GM12878 (cell line): ENCODE data around the gene CYP2C8. TPM values are rescaled to one million over a fixed set of nuclear protein-coding genes. Genes with fewer than 3 reads are reported as not detected.

Source experiments
- ATAC-seq: fragments of 200-7000 bp; cut with Tn5 transposase; 3 replicates; pipeline ENCODE4 v1.9.1; 2020; ENCODE audit warnings: mild to moderate bottlenecking, moderate library complexity
- BruUV-seq: library from RNA; stranded (reverse); fragments of 400-500 nt; replicated peaks from 2 replicates; lab custom pipeline; 2021; lab: Mats Ljungman, UMichigan
- CTCF ChIA-PET: fragments of 300-600 bp; sonication (Branson Sonifier 250); formaldehyde crosslinking; extraction: SDS; loops from one replicate; lab custom pipeline; 2021; ENCODE audit warnings: inconsistent platforms; lab: Yijun Ruan, JAX
- POLR2A ChIA-PET: fragments of 350-600 bp; formaldehyde crosslinking; extraction: SDS; loops from one replicate; lab custom pipeline; 2021; ENCODE audit warnings: inconsistent platforms; lab: Charles Lee
- RAD21 ChIA-PET: fragments of 300-600 bp; sonication (Branson Sonifier 250); formaldehyde crosslinking; loops from one replicate; lab custom pipeline; 2023; ENCODE audit warnings: antibody characterized with exemption; ENCODE audit not compliant: unreplicated experiment; lab: Charles Lee
- SMC1A ChIA-PET: fragments of 300-600 bp; sonication (Branson Sonifier 250); formaldehyde crosslinking; loops from one replicate; lab custom pipeline; 2023; ENCODE audit not compliant: unreplicated experiment, uncharacterized antibody; lab: Charles Lee
- DNase-seq: peaks from one replicate; pipeline ENCODE4 v3.0.0-alpha.2; 2011; ENCODE audit warnings: low read depth, low spot score
- FAIRE-seq: peaks from 3 replicates; lab custom pipeline; 2011; peaks lifted over from hg19 to GRCh38; lab: Jason Lieb, UNC
- H2AFZ ChIP-seq: 2 replicates; pipeline ENCODE4 v1.6.0; 2011; ENCODE audit warnings: low read depth, low read length, control low read depth; ENCODE audit not compliant: control insufficient read depth
- H3K27ac ChIP-seq: 2 replicates; pipeline ENCODE4 v1.5.1; 2011; ENCODE audit warnings: control low read depth; ENCODE audit not compliant: control insufficient read depth, insufficient read depth
- H3K27me3 ChIP-seq, 2 experiments: replicated peaks in 1 of 2; 2 replicates each; pipeline versions ENCODE4 v1.6.0 to v1.6.1; 2011; ENCODE audit warnings: low read length in 1 of 2; ENCODE audit not compliant: control insufficient read depth in 2 of 2, insufficient read depth in 2 of 2
- H3K36me3 ChIP-seq, 2 experiments: 2 replicates each; pipeline ENCODE4 v1.5.1; 2011; ENCODE audit warnings: low read length in 1 of 2; ENCODE audit not compliant: control insufficient read depth in 2 of 2, insufficient read depth in 2 of 2
- H3K4me1 ChIP-seq: 2 replicates; pipeline ENCODE4 v1.6.1; 2011; ENCODE audit warnings: mild to moderate bottlenecking, low read length, moderate library complexity, mixed read lengths; ENCODE audit not compliant: control insufficient read depth, insufficient read depth
- H3K4me2 ChIP-seq: 2 replicates; pipeline ENCODE4 v1.6.0; 2011; ENCODE audit warnings: control low read depth; ENCODE audit not compliant: control insufficient read depth, insufficient read depth
- H3K4me3 ChIP-seq: fragments of 200-600 bp; sonication (generic); 2 replicates; pipeline ENCODE4 v1.5.1; 2016
- H3K79me2 ChIP-seq: 2 replicates; pipeline ENCODE4 v1.6.0; 2011; ENCODE audit warnings: low read length; ENCODE audit not compliant: control insufficient read depth, insufficient read depth
- H3K9ac ChIP-seq: 2 replicates; pipeline ENCODE4 v1.8.0; 2011; ENCODE audit warnings: low read length, control low read depth, mixed read lengths; ENCODE audit not compliant: control insufficient read depth, insufficient read depth
- H3K9me3 ChIP-seq: replicated peaks from 3 replicates; pipeline ENCODE4 v1.5.1; 2011; ENCODE audit warnings: mild to moderate bottlenecking, low read length; ENCODE audit not compliant: control insufficient read depth, insufficient read depth
- H4K20me1 ChIP-seq: 2 replicates; pipeline ENCODE4 v1.6.0; 2011; ENCODE audit not compliant: control insufficient read depth, insufficient read depth
- ASH2L ChIP-seq: fragments of 300-600, 200-600 bp; sonication (generic); IDR thresholded peaks from 2 replicates; pipeline ENCODE4 v1.6.1; 2017; ENCODE audit warnings: low read depth, mild to moderate bottlenecking, borderline replicate concordance
- BMI1 ChIP-seq: fragments of 450-650 bp; IDR thresholded peaks from 2 replicates; pipeline ENCODE4 v1.6.1; 2016; ENCODE audit warnings: mild to moderate bottlenecking, moderate library complexity, borderline replicate concordance
- CBX5 ChIP-seq: sonication (generic); IDR thresholded peaks from 2 replicates; pipeline ENCODE4 v1.6.1; 2016; ENCODE audit warnings: low read depth, moderate library complexity, mild to moderate bottlenecking, inconsistent platforms
- FOS ChIP-seq: IDR thresholded peaks from 3 replicates; pipeline ENCODE4 v1.6.1; 2011; ENCODE audit warnings: borderline replicate concordance; ENCODE audit not compliant: insufficient read length; ENCODE audit errors: extremely low read depth
- IKZF1 ChIP-seq: fragments of 450-650 bp; conservative IDR thresholded peaks from 2 replicates; pipeline ENCODE4 v1.6.1; 2017; ENCODE audit warnings: antibody characterized with exemption, mild to moderate bottlenecking
- NBN ChIP-seq: fragments of 450-650 bp; IDR thresholded peaks from 2 replicates; pipeline ENCODE4 v1.6.1; 2016
- RB1 ChIP-seq: fragments of 450-650 bp; formaldehyde crosslinking; IDR thresholded peaks from 2 replicates; pipeline ENCODE4 v1.6.1; 2017; ENCODE audit warnings: mild to moderate bottlenecking, borderline replicate concordance
- RBBP5 ChIP-seq: fragments of 200-600 bp; sonication (generic); conservative IDR thresholded peaks from 2 replicates; pipeline ENCODE4 v1.6.1; 2016
- WRNIP1 ChIP-seq: IDR thresholded peaks from 2 replicates; pipeline ENCODE4 v1.6.1; 2011; ENCODE audit warnings: low read depth, low read length, improper control_type of control experiment, borderline replicate concordance
- ZSCAN29 ChIP-seq: fragments of 450-650 bp; IDR thresholded peaks from 2 replicates; pipeline ENCODE4 v1.6.1; 2017; ENCODE audit warnings: mild to moderate bottlenecking, moderate library complexity
- WGBS: methylation state at CpG from one replicate; pipeline ENCODE4 v1.1.6; 2016; ENCODE audit warnings: low lambda C conversion rate; ENCODE audit not compliant: insufficient replicate concordance, insufficient coverage; ENCODE audit errors: missing lambda C conversion rate; 5-methylcytosine and 5-hydroxymethylcytosine counted together
- in situ Hi-C: fragments of 300-500 bp; cut with MboI; formaldehyde crosslinking; loops from 9 replicates; pipeline ENCODE4 v1.14.3; 2018; ENCODE audit warnings: mixed read lengths
- intact Hi-C: fragments of 100-400 bp; cut with micrococcal nuclease; formaldehyde crosslinking; loops from one replicate; pipeline ENCODE4 v1.14.2; 2022; ENCODE audit not compliant: unreplicated experiment
- polyA plus RNA-seq, 11 experiments: library from polyadenylated mRNA; depleted of rRNA in 4 of 11; unstranded in 6 of 11; stranded (reverse) in 5 of 11; fragments of >200 nt; fragmentation: Nextera tagmentation in 4 of 11; fragmentation: Illumina TruSeq in 1 of 11; extraction: Ambion mirVana in 4 of 11; extraction: Trizol in 1 of 11; gene quantifications; 1 replicate in 1 of 11; 2 replicates in 10 of 11; pipeline versions ENCODE4 v1.2.1 to v1.2.3, GENCODE V29; 2011 to 2016; ENCODE audit warnings: inconsistent platforms in 2 of 11, missing spikeins in 2 of 11, low read depth in 1 of 11
- total RNA-seq, 4 experiments: library from RNA; depleted of rRNA in 3 of 4; stranded (reverse); fragments of >200 nt in 3 of 4; fragmentation: Illumina TruSeq in 1 of 4; extraction: Trizol in 1 of 4; gene quantifications; 2 replicates each; pipeline versions ENCODE4 v1.2.1 to v1.2.3, GENCODE V29; 2013 to 2021
- TF ChIP-seq, protein P1 (sequence below): IDR thresholded peaks from 2 replicates; pipeline ENCODE4 v1.6.1; 2011; ENCODE audit warnings: low read depth, mild to moderate bottlenecking, low read length, moderate library complexity, borderline replicate concordance; ENCODE audit errors: extremely low read depth
- TF ChIP-seq, protein P2 (sequence below): fragments of 450-650 bp; IDR thresholded peaks from 2 replicates; pipeline ENCODE4 v1.6.1; 2017; ENCODE audit warnings: borderline replicate concordance
- TF ChIP-seq, protein P3 (sequence below): fragments of 450-650 bp; IDR thresholded peaks from 2 replicates; pipeline ENCODE4 v1.6.1; 2017; ENCODE audit warnings: low read depth, mild to moderate bottlenecking, moderate library complexity

The CYP2C8 gene
- total and polyA plus RNA-seq, 10 of the 15 experiments (the other 5 are each of a cell fraction or from before 2014, with no cell fraction given) = 0.10 to 0.82 (median 0.36) TPM; not detected in 2

DNA sequence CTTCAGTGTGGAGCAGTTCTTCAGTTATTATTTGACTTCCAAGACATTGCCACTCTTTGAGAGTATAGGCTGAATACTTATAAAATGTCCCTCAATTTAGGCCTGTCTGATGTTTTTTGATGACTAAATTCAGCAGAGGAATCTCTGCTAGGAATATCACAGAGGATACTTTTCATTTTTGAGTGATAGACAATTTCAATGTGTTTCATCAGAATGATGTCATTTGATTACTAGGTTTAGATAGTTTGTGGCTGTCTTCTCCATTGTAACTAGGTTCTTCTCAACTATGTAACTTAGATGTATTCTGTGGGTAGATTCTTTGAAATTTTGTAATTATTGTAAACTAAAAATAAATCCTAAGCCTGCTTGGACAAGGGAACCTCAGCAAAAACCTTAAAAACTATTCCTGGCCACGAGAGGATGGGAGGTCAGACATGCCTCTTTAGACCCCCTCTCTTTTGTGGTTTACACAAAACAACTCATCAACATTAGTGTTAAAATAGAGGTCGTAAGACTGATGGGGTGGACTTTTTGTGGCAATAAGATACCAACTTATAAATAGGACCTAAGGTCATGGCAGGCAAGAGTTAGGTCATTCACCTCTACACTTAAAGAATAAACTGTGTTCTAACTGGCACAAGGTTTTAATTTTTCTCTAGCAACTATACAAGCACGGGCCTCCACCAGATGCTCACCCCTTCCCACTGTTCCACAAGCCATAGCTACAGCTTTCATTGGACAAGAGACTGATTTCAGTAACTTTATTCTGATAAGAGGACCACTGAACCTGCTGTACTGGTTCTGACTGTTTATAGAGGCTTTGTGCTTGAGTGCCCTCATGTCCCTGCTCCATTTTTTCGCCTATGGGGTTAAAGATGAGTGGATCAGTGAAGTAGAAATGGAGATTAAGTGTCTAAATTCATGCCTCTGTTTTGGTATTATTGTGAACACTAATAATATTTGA is 33.7 kb downstream of the CYP2C8 start:
- Histone ChIP-seq H3K27ac (no peak overlapping the region), H3K4me1 (no peaks in the 10 kb centered on the region), H3K9ac (no peak overlapping the region), H2AFZ (no peak overlapping the region), H3K4me2 (no peak overlapping the region)
- ChIA-PET POLR2A (no interaction called here), RAD21 (no interaction called here), SMC1A (no interaction called here)
- FAIRE-seq = no peak
- no TSS peak for BruUV-seq
- TF ChIP-seq FOS = no peak
- TF ChIP-seq RBBP5 = no peak
- TF ChIP-seq, all 136 proteins: peak for 0
- Histone ChIP-seq H3K36me3 (no peaks in the 10 kb centered on the region), H3K79me2 (no peaks in the 10 kb centered on the region), H3K27me3 (peaks cover 0 to 2% of the 10 kb centered on the region in 2 experiments; a peak in 2 of 4 replicates), H3K9me3 (no peaks in the 10 kb centered on the region), H4K20me1 (no peaks in the 10 kb centered on the region), H3K4me3 (no peak overlapping the region)
- DNase-seq (no peak), ATAC-seq (no peak)
- 1% methylated on average over 4 of the region's 4 CpGs for WGBS
- intact Hi-C loops (no loop called here), in situ Hi-C loops (no loop called here)
- CTCF ChIA-PET = no interaction called here

DNA sequence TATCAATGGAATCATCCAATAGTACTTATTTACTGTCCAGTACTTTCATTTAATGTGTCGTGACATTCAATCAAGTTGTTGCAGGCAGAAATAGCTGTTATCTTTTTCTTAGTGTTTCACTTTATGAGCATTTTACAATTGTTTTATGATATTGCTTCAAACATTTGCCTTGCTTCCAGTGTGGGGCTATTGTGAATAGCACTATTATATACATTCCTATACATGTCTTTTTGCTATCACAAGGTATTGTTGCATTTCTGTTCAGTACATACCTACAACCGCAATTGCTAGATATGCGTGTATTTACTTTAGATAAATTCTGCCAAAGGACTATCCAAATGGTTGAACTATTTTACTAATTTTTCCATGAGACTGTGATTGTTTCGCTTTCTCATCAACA is 34.9 kb downstream of the CYP2C8 start:
- no peak overlapping the region for H3K27ac ChIP-seq
- no peak overlapping the region for H3K4me2 ChIP-seq
- ATAC-seq (no peak), FAIRE-seq (no peak), DNase-seq (no peak)
- 53% methylated on average over 4 of the region's 4 CpGs for WGBS
- H3K9me3 ChIP-seq = no peaks in the 10 kb centered on the region
- RAD21 ChIA-PET = no interaction called here
- H3K4me3 ChIP-seq = no peak overlapping the region
- SMC1A ChIA-PET = interaction anchor here (0.7 to 0.9 kb wide), 2 partner anchors 10 to 147 kb away, joined by 3 read pairs; no protein-coding TSS in a partner anchor
- H3K27me3 ChIP-seq = peaks cover 0 to 2% of the 10 kb centered on the region in 2 experiments; a peak in 2 of 4 replicates
- no peak overlapping the region for H2AFZ ChIP-seq
- POLR2A ChIA-PET = no interaction called here
- no peaks in the 10 kb centered on the region for H3K79me2 ChIP-seq
- BruUV-seq = no TSS peak
- H3K9ac ChIP-seq = no peak overlapping the region
- intact Hi-C loops (no loop called here), in situ Hi-C loops (no loop called here)
- no peaks in the 10 kb centered on the region for H3K36me3 ChIP-seq
- H3K4me1 ChIP-seq = no peaks in the 10 kb centered on the region
- no peaks in the 10 kb centered on the region for H4K20me1 ChIP-seq
- CTCF ChIA-PET = interaction anchor here (0.6 kb wide), 1 partner anchor 30 kb away, joined by 3 read pairs; no protein-coding TSS in a partner anchor
- TF ChIP-seq RB1 = no peak
- no peak for TF ChIP-seq BMI1
- no peak for TF ChIP-seq IKZF1
- TF ChIP-seq ZSCAN29 = no peak
- no peak for TF ChIP-seq ASH2L
- no peak for TF ChIP-seq CBX5
- TF ChIP-seq NBN = no peak
- TF ChIP-seq, protein P1, sequence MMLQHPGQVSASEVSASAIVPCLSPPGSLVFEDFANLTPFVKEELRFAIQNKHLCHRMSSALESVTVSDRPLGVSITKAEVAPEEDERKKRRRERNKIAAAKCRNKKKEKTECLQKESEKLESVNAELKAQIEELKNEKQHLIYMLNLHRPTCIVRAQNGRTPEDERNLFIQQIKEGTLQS = no peak
- no peak for TF ChIP-seq WRNIP1
- TF ChIP-seq, protein P2, sequence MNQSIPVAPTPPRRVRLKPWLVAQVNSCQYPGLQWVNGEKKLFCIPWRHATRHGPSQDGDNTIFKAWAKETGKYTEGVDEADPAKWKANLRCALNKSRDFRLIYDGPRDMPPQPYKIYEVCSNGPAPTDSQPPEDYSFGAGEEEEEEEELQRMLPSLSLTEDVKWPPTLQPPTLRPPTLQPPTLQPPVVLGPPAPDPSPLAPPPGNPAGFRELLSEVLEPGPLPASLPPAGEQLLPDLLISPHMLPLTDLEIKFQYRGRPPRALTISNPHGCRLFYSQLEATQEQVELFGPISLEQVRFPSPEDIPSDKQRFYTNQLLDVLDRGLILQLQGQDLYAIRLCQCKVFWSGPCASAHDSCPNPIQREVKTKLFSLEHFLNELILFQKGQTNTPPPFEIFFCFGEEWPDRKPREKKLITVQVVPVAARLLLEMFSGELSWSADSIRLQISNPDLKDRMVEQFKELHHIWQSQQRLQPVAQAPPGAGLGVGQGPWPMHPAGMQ = no peak
- TF ChIP-seq, protein P3, sequence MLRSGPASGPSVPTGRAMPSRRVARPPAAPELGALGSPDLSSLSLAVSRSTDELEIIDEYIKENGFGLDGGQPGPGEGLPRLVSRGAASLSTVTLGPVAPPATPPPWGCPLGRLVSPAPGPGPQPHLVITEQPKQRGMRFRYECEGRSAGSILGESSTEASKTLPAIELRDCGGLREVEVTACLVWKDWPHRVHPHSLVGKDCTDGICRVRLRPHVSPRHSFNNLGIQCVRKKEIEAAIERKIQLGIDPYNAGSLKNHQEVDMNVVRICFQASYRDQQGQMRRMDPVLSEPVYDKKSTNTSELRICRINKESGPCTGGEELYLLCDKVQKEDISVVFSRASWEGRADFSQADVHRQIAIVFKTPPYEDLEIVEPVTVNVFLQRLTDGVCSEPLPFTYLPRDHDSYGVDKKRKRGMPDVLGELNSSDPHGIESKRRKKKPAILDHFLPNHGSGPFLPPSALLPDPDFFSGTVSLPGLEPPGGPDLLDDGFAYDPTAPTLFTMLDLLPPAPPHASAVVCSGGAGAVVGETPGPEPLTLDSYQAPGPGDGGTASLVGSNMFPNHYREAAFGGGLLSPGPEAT = no peak
- TF ChIP-seq RBBP5 = no peak
